ENCODE measurements around the gene DZIP1.
A peak's percentile ranks its signal among the peaks of the same experiment; 100 is the strongest.

DZIP1 gene

DNA sequence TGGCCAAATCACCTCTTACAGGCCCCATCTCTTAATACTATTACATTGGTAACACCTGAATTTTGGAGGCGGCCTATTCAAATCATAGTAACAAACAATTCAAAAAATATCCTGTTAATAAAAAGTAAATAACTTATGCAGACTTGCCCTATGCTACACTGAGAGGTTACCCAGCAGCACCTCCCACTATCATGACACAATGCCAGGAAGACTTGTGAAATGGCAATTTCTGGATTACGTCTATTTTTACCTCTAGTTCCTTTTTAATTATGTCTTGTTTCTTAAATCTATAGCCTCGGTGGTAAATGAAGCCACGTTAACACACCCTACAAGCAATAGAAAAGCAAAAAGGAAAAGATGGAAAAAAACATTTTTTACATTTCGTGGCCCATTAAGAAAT is 6.2 kb upstream of the DZIP1 start:
- Histone ChIP-seq H3K36me3 (replicated peaks) (no peaks in the 10 kb centered on the region), H3K27me3 (replicated peaks) (no peaks in the 10 kb centered on the region), H3K27ac (no peak overlapping the region), H3K4me3 (ENCODE audit: low read depth, low read length) (no peak overlapping the region)
- in situ Hi-C loops (cut with HindIII; ENCODE audit: low pct_ligation_motif_present, low sequenced_read_pairs): no loop called here
- DNase-seq: no peak
- TF ChIP-seq, protein P1, sequence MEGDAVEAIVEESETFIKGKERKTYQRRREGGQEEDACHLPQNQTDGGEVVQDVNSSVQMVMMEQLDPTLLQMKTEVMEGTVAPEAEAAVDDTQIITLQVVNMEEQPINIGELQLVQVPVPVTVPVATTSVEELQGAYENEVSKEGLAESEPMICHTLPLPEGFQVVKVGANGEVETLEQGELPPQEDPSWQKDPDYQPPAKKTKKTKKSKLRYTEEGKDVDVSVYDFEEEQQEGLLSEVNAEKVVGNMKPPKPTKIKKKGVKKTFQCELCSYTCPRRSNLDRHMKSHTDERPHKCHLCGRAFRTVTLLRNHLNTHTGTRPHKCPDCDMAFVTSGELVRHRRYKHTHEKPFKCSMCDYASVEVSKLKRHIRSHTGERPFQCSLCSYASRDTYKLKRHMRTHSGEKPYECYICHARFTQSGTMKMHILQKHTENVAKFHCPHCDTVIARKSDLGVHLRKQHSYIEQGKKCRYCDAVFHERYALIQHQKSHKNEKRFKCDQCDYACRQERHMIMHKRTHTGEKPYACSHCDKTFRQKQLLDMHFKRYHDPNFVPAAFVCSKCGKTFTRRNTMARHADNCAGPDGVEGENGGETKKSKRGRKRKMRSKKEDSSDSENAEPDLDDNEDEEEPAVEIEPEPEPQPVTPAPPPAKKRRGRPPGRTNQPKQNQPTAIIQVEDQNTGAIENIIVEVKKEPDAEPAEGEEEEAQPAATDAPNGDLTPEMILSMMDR (IDR thresholded peaks at IDR 0.05; ENCODE audit: low read depth, low read length, missing control alignments): no peak

DNA sequence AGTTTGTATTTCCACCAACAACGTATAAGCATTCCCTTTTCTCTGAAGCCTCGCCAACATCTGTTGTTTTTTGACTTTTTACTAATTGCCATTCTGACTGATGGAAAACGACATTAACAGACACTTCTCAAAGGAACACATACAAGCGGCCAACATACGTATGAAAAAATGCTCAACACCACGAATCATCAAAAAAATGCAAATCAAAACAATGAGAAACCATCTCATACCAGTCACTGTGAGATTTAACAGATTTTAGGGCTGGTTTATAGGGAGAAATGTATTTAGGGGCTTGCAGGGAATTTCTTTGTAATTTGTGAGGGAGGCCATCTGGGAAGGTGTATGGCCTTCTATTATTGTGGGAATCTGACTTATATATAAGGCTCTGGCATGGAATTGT is 2.8 kb upstream of the DZIP1 start:
- TF ChIP-seq, protein P1 (IDR thresholded peaks at IDR 0.05; ENCODE audit: low read depth, low read length, missing control alignments): no peak
- in situ Hi-C loops (cut with HindIII; ENCODE audit: low pct_ligation_motif_present, low sequenced_read_pairs): no loop called here
- Histone ChIP-seq H3K27me3 (replicated peaks) (no peaks in the 10 kb centered on the region), H3K36me3 (replicated peaks) (no peaks in the 10 kb centered on the region), H3K27ac (no peak overlapping the region), H3K4me3 (ENCODE audit: low read depth, low read length) (no peak overlapping the region)
- no peak for DNase-seq

DNA sequence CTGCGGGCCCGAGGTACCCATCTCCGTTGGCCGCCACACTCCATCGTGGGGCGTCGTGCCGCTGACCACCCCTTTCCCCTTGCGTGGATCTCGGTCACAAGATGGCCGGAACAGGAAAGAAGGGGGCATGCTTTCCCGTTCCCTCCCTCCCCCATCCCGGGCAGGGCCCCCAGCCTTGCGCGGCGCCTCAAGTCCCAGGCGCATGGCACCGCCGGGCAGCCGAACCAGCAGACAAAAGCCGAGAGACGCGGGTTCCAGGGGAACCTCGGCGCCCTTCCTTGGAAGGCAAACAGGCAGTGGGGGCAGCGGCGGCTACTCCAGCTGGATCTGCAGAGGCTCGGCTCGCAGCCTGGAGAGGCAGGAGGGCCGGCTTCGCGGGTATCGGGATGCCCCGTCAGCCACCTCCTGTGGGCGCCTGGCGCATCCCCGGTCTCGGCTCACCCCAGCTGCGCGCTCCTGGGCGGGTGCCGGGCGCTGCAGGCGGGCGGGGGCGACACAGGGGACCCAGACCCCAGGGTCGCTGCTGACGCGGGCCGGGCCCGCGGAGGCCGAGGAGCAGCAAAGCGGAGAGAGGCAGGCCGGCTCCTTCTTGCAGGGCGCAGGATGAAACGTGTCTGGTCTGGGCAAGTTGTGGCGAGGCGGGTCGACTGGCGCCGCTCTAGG is 439 bp downstream of the DZIP1 start:
- no peaks in the 10 kb centered on the region for H3K36me3 ChIP-seq (replicated peaks)
- H3K27ac ChIP-seq: peak overlapping the region; percentile 23
- DNase-seq: peak; percentile 37
- H3K4me3 ChIP-seq (ENCODE audit: low read depth, low read length): peak overlapping the region; percentile 76
- in situ Hi-C loops (cut with HindIII; ENCODE audit: low pct_ligation_motif_present, low sequenced_read_pairs): no loop called here
- TF ChIP-seq, protein P1 (IDR thresholded peaks at IDR 0.05; ENCODE audit: low read depth, low read length, missing control alignments): no peak
- H3K27me3 ChIP-seq (replicated peaks): no peaks in the 10 kb centered on the region

DNA sequence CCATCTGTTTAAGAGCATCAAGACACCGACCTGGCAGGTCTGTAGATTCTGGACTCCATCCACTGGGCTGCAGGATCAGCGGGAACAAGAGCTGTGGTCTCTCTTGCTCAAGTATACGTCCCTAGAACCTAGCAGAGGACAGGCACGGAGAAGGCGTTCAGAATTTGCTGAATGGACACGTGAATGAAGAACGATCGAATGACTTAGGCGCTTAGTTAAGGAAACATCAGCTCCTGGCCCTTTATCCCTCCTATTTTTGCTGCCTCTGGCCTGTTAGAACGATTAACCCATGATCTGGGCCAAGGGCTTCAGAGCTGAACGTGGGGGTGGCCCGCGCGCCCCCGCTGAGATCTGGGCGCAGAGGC is 953 bp downstream of the DZIP1 start:
- peak overlapping the region; percentile 23 for H3K27ac ChIP-seq
- peak overlapping the region; percentile 76 for H3K4me3 ChIP-seq (ENCODE audit: low read depth, low read length)
- DNase-seq: peak; percentile 27

DNA sequence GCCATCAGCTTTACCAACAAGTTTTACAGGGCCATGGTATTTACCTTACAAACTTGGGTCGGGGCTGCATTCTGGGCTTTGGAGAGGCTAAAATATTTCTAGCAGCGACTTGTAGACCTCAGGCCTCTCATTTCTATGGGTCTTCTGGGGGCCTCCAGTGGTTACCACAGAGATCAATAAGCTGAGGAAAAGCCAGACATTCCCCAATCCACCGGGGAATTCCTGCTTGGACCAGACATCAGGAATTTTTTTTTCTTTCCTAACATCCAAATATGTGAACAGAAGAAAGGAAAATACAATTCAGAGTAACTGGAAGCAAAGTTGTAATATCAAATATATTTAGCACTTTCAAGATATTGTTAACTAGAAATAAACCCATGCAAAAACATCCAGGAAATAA is 1.5 kb downstream of the DZIP1 start:
- H3K36me3 ChIP-seq (replicated peaks): no peaks in the 10 kb centered on the region
- in situ Hi-C loops (cut with HindIII; ENCODE audit: low pct_ligation_motif_present, low sequenced_read_pairs): no loop called here
- no peaks in the 10 kb centered on the region for H3K27me3 ChIP-seq (replicated peaks)
- TF ChIP-seq, protein P1 (IDR thresholded peaks at IDR 0.05; ENCODE audit: low read depth, low read length, missing control alignments): no peak
- no peak for DNase-seq
- H3K27ac ChIP-seq: no peak overlapping the region
- peak overlapping the region; percentile 76 for H3K4me3 ChIP-seq (ENCODE audit: low read depth, low read length)

More for the DNA sequence above, 953 bp downstream of the DZIP1 start:
- TF ChIP-seq, protein P1 (IDR thresholded peaks at IDR 0.05; ENCODE audit: low read depth, low read length, missing control alignments): no peak
- Histone ChIP-seq H3K27me3 (replicated peaks) (no peaks in the 10 kb centered on the region), H3K36me3 (replicated peaks) (no peaks in the 10 kb centered on the region)
- in situ Hi-C loops (cut with HindIII; ENCODE audit: low pct_ligation_motif_present, low sequenced_read_pairs): no loop called here
